GM23338 (cell line): ENCODE data around the gene KCNN3. TPM values are rescaled to one million over a fixed set of nuclear protein-coding genes. Genes with fewer than 3 reads are reported as not detected.

Experiments used
- ATAC-seq: fragments of 200-7000 bp; cut with Tn5 transposase; 3 replicates; pipeline ENCODE4 v1.9.1; 2020
- DNase-seq: peaks from one replicate; pipeline ENCODE4 v3.0.0-alpha.2; 2015; ENCODE audit warnings: low spot score
- H2AFZ ChIP-seq: fragments of 200-600 bp; sonication (generic); 2 replicates; pipeline ENCODE4 v1.8.0; 2016; ENCODE audit warnings: antibody characterized with exemption, mild to moderate bottlenecking, moderate library complexity
- H3F3A ChIP-seq: fragments of 200-600 bp; sonication (generic); replicated peaks from 2 replicates; pipeline ENCODE4 v1.8.0; 2017; ENCODE audit warnings: antibody characterized with exemption, mixed run types, low read depth
- H3K27ac ChIP-seq: fragments of 200-600 bp; sonication (generic); 2 replicates; pipeline ENCODE4 v1.6.1; 2016; ENCODE audit warnings: low read depth
- H3K27me3 ChIP-seq: fragments of 200-600 bp; sonication (generic); 2 replicates; pipeline ENCODE4 v1.8.0; 2016; ENCODE audit warnings: mild to moderate bottlenecking, mixed run types, moderate library complexity; ENCODE audit not compliant: insufficient read depth
- H3K36me3 ChIP-seq: fragments of 200-600 bp; sonication (generic); 2 replicates; pipeline ENCODE4 v1.8.0; 2016; ENCODE audit warnings: mild to moderate bottlenecking; ENCODE audit not compliant: insufficient read depth
- H3K4me1 ChIP-seq: fragments of 200-600 bp; sonication (generic); 2 replicates; pipeline ENCODE4 v1.8.0; 2016; ENCODE audit warnings: mild to moderate bottlenecking, moderate library complexity; ENCODE audit not compliant: insufficient read depth
- H3K4me2 ChIP-seq: fragments of 200-600 bp; sonication (generic); 2 replicates; pipeline ENCODE4 v1.7.1; 2017; ENCODE audit warnings: mixed run types
- H3K4me3 ChIP-seq: fragments of 200-600 bp; sonication (generic); 2 replicates; pipeline ENCODE4 v1.6.1; 2016; ENCODE audit warnings: mixed run types
- H3K79me2 ChIP-seq: fragments of 200-600 bp; sonication (generic); replicated peaks from 2 replicates; pipeline ENCODE4 v1.8.0; 2017; ENCODE audit warnings: mild to moderate bottlenecking; ENCODE audit not compliant: insufficient read depth
- H3K9me2 ChIP-seq: fragments of 200-600 bp; sonication (generic); 2 replicates; pipeline ENCODE4 v1.8.0; 2017; ENCODE audit not compliant: insufficient read depth
- H4K20me1 ChIP-seq: fragments of 200-600 bp; sonication (generic); replicated peaks from 2 replicates; pipeline ENCODE4 v1.8.0; 2017; ENCODE audit warnings: mild to moderate bottlenecking; ENCODE audit not compliant: insufficient read depth
- H3K27ac Mint-ChIP-seq: 2 replicates; pipeline ENCODE4 v1.8.0; 2020; ENCODE audit warnings: inconsistent platforms, mild to moderate bottlenecking, moderate library complexity, mixed read lengths
- H3K27me3 Mint-ChIP-seq: 3 replicates; pipeline ENCODE4 v1.8.0; 2022; ENCODE audit warnings: low read depth, mild to moderate bottlenecking, moderate library complexity, mixed read lengths, inconsistent platforms; ENCODE audit not compliant: insufficient read depth, poor library complexity
- H3K36me3 Mint-ChIP-seq: 3 replicates; pipeline ENCODE4 v1.8.0; 2021; ENCODE audit warnings: low read depth, mild to moderate bottlenecking, inconsistent platforms, moderate library complexity, mixed read lengths
- H3K4me1 Mint-ChIP-seq: 3 replicates; pipeline ENCODE4 v1.8.0; 2020; ENCODE audit warnings: mild to moderate bottlenecking, inconsistent platforms, mixed read lengths
- H3K4me3 Mint-ChIP-seq: 3 replicates; pipeline ENCODE4 v1.8.0; 2021; ENCODE audit warnings: moderate library complexity, mild to moderate bottlenecking, inconsistent platforms, mixed read lengths
- H3K9me3 Mint-ChIP-seq: 3 replicates; pipeline ENCODE4 v1.8.0; 2020; ENCODE audit warnings: moderate library complexity, mild to moderate bottlenecking, inconsistent platforms, mixed read lengths
- CREB1 ChIP-seq: fragments of 250-450 bp; sonication (Bioruptor Pico); IDR thresholded peaks from 2 replicates; pipeline ENCODE4 v1.5.0; 2020; ENCODE audit warnings: low read depth, mild to moderate bottlenecking, moderate library complexity
- EZH2 ChIP-seq: fragments of 200-600 bp; sonication (generic); IDR thresholded peaks from one replicate; pipeline ENCODE4 v1.8.0; 2017; ENCODE audit warnings: antibody characterized with exemption, mild to moderate bottlenecking, low read depth; ENCODE audit not compliant: unreplicated experiment
- EZH2phosphoT487 ChIP-seq: fragments of 200-600 bp; sonication (generic); IDR thresholded peaks from one replicate; pipeline ENCODE4 v1.8.1; 2018; ENCODE audit warnings: antibody characterized with exemption; ENCODE audit not compliant: unreplicated experiment
- JUNB ChIP-seq: IDR thresholded peaks from one replicate; pipeline ENCODE4 v1.6.1; 2016; ENCODE audit warnings: antibody characterized with exemption; ENCODE audit not compliant: unreplicated experiment
- NANOG ChIP-seq: IDR thresholded peaks from 2 replicates; pipeline ENCODE4 v1.6.1; 2016; ENCODE audit warnings: antibody characterized with exemption, borderline replicate concordance
- POLR2AphosphoS5 ChIP-seq: IDR thresholded peaks from 2 replicates; pipeline ENCODE4 v1.6.1; 2016; ENCODE audit warnings: antibody characterized with exemption, low read depth
- STAT1 ChIP-seq: IDR thresholded peaks from one replicate; pipeline ENCODE4 v1.6.1; 2016; ENCODE audit warnings: antibody characterized with exemption; ENCODE audit not compliant: unreplicated experiment
- ZNF114 ChIP-seq: fragments of 250-450 bp; sonication (Bioruptor Pico); IDR thresholded peaks from 2 replicates; pipeline ENCODE4 v1.5.0; 2020; ENCODE audit warnings: mild to moderate bottlenecking, moderate library complexity
- ZNF331 ChIP-seq: fragments of 250-450 bp; sonication (Bioruptor Pico); IDR thresholded peaks from 2 replicates; pipeline ENCODE4 v1.5.0; 2020; ENCODE audit warnings: low read depth, mild to moderate bottlenecking, moderate library complexity
- polyA plus RNA-seq: library from polyadenylated mRNA; unstranded; fragments of >200 nt; fragmentation: Nextera tagmentation; extraction: Ambion mirVana; gene quantifications from 2 replicates; pipeline ENCODE4 v1.2.1, GENCODE V29; 2016
- total RNA-seq: library from RNA; depleted of rRNA; stranded (reverse); fragments of >200 nt; shearing (Covaris generic); gene quantifications from 2 replicates; pipeline ENCODE4 v1.2.3, GENCODE V29; 2014
- TF ChIP-seq, protein P1 (sequence below): IDR thresholded peaks from one replicate; pipeline ENCODE4 v1.6.1; 2018; ENCODE audit warnings: antibody characterized with exemption; ENCODE audit not compliant: unreplicated experiment
- TF ChIP-seq, protein P2 (sequence below), 2 experiments: fragments of 200-600 bp in 1 of 2; sonication (generic) in 1 of 2; conservative IDR thresholded peaks; 2 replicates each; pipeline versions ENCODE4 v1.5.1 to v1.6.1; 2016 to 2017; ENCODE audit warnings: antibody characterized with exemption in 2 of 2, low read depth in 2 of 2, mild to moderate bottlenecking in 2 of 2, moderate library complexity in 1 of 2
- TF ChIP-seq, protein P3 (sequence below): fragments of 250-450 bp; sonication (Bioruptor Pico); IDR thresholded peaks from 2 replicates; pipeline ENCODE4 v1.5.0; 2020; ENCODE audit warnings: mild to moderate bottlenecking, moderate library complexity
- TF ChIP-seq, protein P4 (sequence below): IDR thresholded peaks from 2 replicates; pipeline ENCODE4 v1.6.1; 2016; ENCODE audit warnings: antibody characterized with exemption

The KCNN3 gene
- total and polyA plus RNA-seq, 2 experiments from 2014 or later: 1.9 to 3.0 TPM

DNA sequence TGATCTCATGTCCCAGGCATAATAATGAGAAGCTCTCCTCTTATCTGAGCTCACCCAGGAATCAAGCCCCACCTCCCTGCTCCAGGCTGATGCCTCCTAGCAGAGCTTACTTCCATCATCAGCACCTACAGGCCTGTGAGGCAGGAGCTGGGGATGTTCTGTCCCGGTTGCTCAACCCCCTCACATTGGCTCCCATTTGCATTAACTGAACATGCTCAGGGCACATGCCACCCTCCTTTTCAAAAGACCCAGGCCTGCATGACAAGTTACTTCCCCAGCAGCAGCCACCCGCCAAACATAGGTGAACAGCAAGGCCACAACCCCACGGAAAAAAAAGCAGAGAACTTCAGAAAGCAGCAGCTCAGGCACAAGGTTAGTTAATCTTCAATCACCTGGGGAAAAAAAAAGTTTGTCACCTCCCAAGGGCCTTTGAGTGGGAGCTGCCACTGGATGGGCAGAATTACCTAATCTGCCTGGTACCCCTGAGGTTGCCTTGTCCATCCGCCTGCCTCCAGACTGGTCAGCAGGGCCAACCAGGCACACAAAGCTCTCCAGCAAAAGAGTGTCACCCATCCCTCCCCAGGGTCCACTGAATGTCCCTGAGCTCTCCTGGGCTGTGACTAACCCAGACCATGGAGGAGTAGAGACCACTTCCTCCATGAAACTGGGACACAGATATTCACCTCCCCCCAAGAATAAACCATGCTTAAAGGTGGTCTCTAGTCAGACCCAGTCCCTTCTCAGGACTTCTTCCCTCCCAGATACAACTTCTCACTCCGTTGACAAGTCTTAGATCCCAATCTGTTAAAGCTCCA, 4.4 kb downstream of the KCNN3 start:
- no peak overlapping the region for H2AFZ ChIP-seq
- H3K9me2 ChIP-seq: no peaks in the 10 kb centered on the region
- peaks cover 43% of the 10 kb centered on the region for H3K4me1 ChIP-seq
- H3K27me3 ChIP-seq: peaks cover 21% of the 10 kb centered on the region
- H3K4me2 ChIP-seq: no peak overlapping the region
- TF ChIP-seq EZH2 (no peak), EZH2phosphoT487 (no peak), STAT1 (no peak), JUNB (no peak), CREB1 (CRISPR knock-in tag) (no peak), ZNF114 (CRISPR knock-in tag) (no peak), POLR2AphosphoS5 (no peak), ZNF331 (no peak), NANOG (no peak)
- TF ChIP-seq, protein P1, sequence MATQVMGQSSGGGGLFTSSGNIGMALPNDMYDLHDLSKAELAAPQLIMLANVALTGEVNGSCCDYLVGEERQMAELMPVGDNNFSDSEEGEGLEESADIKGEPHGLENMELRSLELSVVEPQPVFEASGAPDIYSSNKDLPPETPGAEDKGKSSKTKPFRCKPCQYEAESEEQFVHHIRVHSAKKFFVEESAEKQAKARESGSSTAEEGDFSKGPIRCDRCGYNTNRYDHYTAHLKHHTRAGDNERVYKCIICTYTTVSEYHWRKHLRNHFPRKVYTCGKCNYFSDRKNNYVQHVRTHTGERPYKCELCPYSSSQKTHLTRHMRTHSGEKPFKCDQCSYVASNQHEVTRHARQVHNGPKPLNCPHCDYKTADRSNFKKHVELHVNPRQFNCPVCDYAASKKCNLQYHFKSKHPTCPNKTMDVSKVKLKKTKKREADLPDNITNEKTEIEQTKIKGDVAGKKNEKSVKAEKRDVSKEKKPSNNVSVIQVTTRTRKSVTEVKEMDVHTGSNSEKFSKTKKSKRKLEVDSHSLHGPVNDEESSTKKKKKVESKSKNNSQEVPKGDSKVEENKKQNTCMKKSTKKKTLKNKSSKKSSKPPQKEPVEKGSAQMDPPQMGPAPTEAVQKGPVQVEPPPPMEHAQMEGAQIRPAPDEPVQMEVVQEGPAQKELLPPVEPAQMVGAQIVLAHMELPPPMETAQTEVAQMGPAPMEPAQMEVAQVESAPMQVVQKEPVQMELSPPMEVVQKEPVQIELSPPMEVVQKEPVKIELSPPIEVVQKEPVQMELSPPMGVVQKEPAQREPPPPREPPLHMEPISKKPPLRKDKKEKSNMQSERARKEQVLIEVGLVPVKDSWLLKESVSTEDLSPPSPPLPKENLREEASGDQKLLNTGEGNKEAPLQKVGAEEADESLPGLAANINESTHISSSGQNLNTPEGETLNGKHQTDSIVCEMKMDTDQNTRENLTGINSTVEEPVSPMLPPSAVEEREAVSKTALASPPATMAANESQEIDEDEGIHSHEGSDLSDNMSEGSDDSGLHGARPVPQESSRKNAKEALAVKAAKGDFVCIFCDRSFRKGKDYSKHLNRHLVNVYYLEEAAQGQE: no peak
- TF ChIP-seq, protein P2, sequence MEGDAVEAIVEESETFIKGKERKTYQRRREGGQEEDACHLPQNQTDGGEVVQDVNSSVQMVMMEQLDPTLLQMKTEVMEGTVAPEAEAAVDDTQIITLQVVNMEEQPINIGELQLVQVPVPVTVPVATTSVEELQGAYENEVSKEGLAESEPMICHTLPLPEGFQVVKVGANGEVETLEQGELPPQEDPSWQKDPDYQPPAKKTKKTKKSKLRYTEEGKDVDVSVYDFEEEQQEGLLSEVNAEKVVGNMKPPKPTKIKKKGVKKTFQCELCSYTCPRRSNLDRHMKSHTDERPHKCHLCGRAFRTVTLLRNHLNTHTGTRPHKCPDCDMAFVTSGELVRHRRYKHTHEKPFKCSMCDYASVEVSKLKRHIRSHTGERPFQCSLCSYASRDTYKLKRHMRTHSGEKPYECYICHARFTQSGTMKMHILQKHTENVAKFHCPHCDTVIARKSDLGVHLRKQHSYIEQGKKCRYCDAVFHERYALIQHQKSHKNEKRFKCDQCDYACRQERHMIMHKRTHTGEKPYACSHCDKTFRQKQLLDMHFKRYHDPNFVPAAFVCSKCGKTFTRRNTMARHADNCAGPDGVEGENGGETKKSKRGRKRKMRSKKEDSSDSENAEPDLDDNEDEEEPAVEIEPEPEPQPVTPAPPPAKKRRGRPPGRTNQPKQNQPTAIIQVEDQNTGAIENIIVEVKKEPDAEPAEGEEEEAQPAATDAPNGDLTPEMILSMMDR (conservative IDR thresholded peaks at IDR 0.05; ENCODE audit: low read depth in 2 of 2): no peak
- TF ChIP-seq, protein P3, sequence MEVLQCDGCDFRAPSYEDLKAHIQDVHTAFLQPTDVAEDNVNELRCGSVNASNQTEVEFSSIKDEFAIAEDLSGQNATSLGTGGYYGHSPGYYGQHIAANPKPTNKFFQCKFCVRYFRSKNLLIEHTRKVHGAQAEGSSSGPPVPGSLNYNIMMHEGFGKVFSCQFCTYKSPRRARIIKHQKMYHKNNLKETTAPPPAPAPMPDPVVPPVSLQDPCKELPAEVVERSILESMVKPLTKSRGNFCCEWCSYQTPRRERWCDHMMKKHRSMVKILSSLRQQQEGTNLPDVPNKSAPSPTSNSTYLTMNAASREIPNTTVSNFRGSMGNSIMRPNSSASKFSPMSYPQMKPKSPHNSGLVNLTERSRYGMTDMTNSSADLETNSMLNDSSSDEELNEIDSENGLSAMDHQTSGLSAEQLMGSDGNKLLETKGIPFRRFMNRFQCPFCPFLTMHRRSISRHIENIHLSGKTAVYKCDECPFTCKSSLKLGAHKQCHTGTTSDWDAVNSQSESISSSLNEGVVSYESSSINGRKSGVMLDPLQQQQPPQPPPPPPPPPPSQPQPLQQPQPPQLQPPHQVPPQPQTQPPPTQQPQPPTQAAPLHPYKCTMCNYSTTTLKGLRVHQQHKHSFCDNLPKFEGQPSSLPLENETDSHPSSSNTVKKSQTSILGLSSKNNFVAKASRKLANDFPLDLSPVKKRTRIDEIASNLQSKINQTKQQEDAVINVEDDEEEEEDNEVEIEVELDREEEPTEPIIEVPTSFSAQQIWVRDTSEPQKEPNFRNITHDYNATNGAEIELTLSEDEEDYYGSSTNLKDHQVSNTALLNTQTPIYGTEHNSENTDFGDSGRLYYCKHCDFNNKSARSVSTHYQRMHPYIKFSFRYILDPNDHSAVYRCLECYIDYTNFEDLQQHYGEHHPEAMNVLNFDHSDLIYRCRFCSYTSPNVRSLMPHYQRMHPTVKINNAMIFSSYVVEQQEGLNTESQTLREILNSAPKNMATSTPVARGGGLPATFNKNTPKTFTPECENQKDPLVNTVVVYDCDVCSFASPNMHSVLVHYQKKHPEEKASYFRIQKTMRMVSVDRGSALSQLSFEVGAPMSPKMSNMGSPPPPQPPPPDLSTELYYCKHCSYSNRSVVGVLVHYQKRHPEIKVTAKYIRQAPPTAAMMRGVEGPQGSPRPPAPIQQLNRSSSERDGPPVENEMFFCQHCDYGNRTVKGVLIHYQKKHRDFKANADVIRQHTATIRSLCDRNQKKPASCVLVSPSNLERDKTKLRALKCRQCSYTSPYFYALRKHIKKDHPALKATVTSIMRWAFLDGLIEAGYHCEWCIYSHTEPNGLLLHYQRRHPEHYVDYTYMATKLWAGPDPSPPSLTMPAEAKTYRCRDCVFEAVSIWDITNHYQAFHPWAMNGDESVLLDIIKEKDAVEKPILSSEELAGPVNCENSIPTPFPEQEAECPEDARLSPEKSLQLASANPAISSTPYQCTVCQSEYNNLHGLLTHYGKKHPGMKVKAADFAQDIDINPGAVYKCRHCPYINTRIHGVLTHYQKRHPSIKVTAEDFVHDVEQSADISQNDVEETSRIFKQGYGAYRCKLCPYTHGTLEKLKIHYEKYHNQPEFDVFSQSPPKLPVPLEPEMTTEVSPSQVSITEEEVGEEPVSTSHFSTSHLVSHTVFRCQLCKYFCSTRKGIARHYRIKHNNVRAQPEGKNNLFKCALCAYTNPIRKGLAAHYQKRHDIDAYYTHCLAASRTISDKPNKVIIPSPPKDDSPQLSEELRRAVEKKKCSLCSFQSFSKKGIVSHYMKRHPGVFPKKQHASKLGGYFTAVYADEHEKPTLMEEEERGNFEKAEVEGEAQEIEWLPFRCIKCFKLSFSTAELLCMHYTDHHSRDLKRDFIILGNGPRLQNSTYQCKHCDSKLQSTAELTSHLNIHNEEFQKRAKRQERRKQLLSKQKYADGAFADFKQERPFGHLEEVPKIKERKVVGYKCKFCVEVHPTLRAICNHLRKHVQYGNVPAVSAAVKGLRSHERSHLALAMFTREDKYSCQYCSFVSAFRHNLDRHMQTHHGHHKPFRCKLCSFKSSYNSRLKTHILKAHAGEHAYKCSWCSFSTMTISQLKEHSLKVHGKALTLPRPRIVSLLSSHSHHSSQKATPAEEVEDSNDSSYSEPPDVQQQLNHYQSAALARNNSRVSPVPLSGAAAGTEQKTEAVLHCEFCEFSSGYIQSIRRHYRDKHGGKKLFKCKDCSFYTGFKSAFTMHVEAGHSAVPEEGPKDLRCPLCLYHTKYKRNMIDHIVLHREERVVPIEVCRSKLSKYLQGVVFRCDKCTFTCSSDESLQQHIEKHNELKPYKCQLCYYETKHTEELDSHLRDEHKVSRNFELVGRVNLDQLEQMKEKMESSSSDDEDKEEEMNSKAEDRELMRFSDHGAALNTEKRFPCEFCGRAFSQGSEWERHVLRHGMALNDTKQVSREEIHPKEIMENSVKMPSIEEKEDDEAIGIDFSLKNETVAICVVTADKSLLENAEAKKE (CRISPR knock-in tag): no peak
- TF ChIP-seq, protein P4, sequence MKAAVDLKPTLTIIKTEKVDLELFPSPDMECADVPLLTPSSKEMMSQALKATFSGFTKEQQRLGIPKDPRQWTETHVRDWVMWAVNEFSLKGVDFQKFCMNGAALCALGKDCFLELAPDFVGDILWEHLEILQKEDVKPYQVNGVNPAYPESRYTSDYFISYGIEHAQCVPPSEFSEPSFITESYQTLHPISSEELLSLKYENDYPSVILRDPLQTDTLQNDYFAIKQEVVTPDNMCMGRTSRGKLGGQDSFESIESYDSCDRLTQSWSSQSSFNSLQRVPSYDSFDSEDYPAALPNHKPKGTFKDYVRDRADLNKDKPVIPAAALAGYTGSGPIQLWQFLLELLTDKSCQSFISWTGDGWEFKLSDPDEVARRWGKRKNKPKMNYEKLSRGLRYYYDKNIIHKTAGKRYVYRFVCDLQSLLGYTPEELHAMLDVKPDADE: no peak
- H3K27ac ChIP-seq: no peak overlapping the region
- Mint-ChIP-seq H3K27me3 (peaks cover 30% of the 10 kb centered on the region), H3K4me1 (peaks cover 72% of the 10 kb centered on the region), H3K9me3 (peaks cover 2% of the 10 kb centered on the region; the same call in 1 of the 3 replicates), H3K27ac (no peak overlapping the region), H3K4me3 (no peak overlapping the region; the same call in 2 of the 3 replicates), H3K36me3 (no peaks in the 10 kb centered on the region; the same call in 2 of the 3 replicates)
- DNase-seq (no peak), ATAC-seq (no peak)
- no peaks in the 10 kb centered on the region for H4K20me1 ChIP-seq
- H3F3A ChIP-seq: no peaks in the 10 kb centered on the region
- H3K4me3 ChIP-seq: no peak overlapping the region
- H3K36me3 ChIP-seq: no peaks in the 10 kb centered on the region
- H3K79me2 ChIP-seq: no peaks in the 10 kb centered on the region
